Neural progenitor cell (in vitro differentiated cells): Measurements from ENCODE around the gene FAM168B.

Experiments
- EZH2 ChIP-seq: fragments of 200-600 bp; sonication (generic); IDR thresholded peaks from 2 replicates; pipeline ENCODE4 v1.6.1; 2017; ENCODE audit warnings: antibody characterized with exemption, mild to moderate bottlenecking, moderate library complexity
- EZH2phosphoT487 ChIP-seq: fragments of 200-600 bp; sonication (generic); IDR thresholded peaks from 2 replicates; pipeline ENCODE4 v1.6.1; 2017; ENCODE audit warnings: antibody characterized with exemption
- TF ChIP-seq, protein P1 (sequence below): fragments of 200-600 bp; sonication (generic); IDR thresholded peaks from 2 replicates; pipeline ENCODE4 v1.5.1; 2017; ENCODE audit warnings: antibody characterized with exemption, mild to moderate bottlenecking

- TF ChIP-seq, protein P1, sequence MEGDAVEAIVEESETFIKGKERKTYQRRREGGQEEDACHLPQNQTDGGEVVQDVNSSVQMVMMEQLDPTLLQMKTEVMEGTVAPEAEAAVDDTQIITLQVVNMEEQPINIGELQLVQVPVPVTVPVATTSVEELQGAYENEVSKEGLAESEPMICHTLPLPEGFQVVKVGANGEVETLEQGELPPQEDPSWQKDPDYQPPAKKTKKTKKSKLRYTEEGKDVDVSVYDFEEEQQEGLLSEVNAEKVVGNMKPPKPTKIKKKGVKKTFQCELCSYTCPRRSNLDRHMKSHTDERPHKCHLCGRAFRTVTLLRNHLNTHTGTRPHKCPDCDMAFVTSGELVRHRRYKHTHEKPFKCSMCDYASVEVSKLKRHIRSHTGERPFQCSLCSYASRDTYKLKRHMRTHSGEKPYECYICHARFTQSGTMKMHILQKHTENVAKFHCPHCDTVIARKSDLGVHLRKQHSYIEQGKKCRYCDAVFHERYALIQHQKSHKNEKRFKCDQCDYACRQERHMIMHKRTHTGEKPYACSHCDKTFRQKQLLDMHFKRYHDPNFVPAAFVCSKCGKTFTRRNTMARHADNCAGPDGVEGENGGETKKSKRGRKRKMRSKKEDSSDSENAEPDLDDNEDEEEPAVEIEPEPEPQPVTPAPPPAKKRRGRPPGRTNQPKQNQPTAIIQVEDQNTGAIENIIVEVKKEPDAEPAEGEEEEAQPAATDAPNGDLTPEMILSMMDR = no peak
- TF ChIP-seq EZH2 (no peak), EZH2phosphoT487 (no peak)
Measured at GRCh38 chr2:131038258-131039100, 54.8 kb downstream of the FAM168B start.
